ENCODE results near the gene GGACT.
"Not testable (repeated sequence)": the region's sequence is repeated elsewhere in the genome, so short reads cannot be mapped to it uniquely, and the experiment has no call there.

The GGACT gene

GRCh38 chr13:100600461-100600860, 11.9 kb upstream of the GGACT start:
- DNase-seq: no peak

GRCh38 chr13:100597253-100597652, 8.7 kb upstream of the GGACT start:
- no peak for DNase-seq

GRCh38 chr13:100596516-100596915, 7.9 kb upstream of the GGACT start:
- DNase-seq: no peak

- no peak for DNase-seq
These were observed 6.1 kb upstream of the GGACT start for GRCh38 chr13:100594731-100595130.

GRCh38 chr13:100594255-100594654, 5.7 kb upstream of the GGACT start:
- DNase-seq: no peak

- DNase-seq: no peak
These were observed 663 bp upstream of the GGACT start for GRCh38 chr13:100589178-100589725.

- no peak for DNase-seq
These were observed 3.7 kb downstream of the GGACT start for GRCh38 chr13:100584896-100585295.

- DNase-seq: no peak
These were observed 7.1 kb downstream of the GGACT start for GRCh38 chr13:100581504-100581903.

GRCh38 chr13:100581030-100581429, 7.6 kb downstream of the GGACT start:
- DNase-seq: no peak

- no peak for DNase-seq
These were observed 8.5 kb downstream of the GGACT start for GRCh38 chr13:100580045-100580444.

GRCh38 chr13:100577239-100577638, 11.3 kb downstream of the GGACT start:
- DNase-seq: not testable (repeated sequence)

GRCh38 chr13:100573121-100573520, 15.5 kb downstream of the GGACT start:
- DNase-seq: no peak

GRCh38 chr13:100566543-100566942, 22.0 kb downstream of the GGACT start:
- DNase-seq: no peak

- DNase-seq: no peak
These were observed 23.3 kb downstream of the GGACT start for GRCh38 chr13:100565286-100565685.

GRCh38 chr13:100564444-100565223, 24.0 kb downstream of the GGACT start:
- no peak for DNase-seq

GRCh38 chr13:100563779-100564178, 24.8 kb downstream of the GGACT start:
- no peak for DNase-seq

- no peak for DNase-seq
These were observed 26.9 kb downstream of the GGACT start for GRCh38 chr13:100561599-100562204.

GRCh38 chr13:100561158-100561499, 27.5 kb downstream of the GGACT start:
- DNase-seq: no peak

GRCh38 chr13:100560498-100561157, 28.0 kb downstream of the GGACT start:
- DNase-seq: no peak

- DNase-seq: no peak
These were observed 28.7 kb downstream of the GGACT start for GRCh38 chr13:100559886-100560285.

- DNase-seq: no peak
These were observed 35.8 kb downstream of the GGACT start for GRCh38 chr13:100552755-100553154.

- no peak for DNase-seq
These were observed 39.3 kb downstream of the GGACT start for GRCh38 chr13:100549316-100549715.

GRCh38 chr13:100547791-100548201, 40.8 kb downstream of the GGACT start:
- no peak for DNase-seq

Data from NCI-H510A (cell line).